ENCODE data around the gene MEF2B.

- TF ChIP-seq POLR2A (IDR thresholded peaks at IDR 0.05): no peak
- no peak for TF ChIP-seq CTCF (IDR thresholded peaks at IDR 0.05)
These were observed 47.2 kb downstream of the MEF2B start for GRCh38 chr19:19122902-19123301.

Measured in right lobe of liver (tissue), 4 donors.